ENCODE results near the gene LAMB4. TPM values are rescaled to one million over a fixed set of nuclear protein-coding genes. Genes with fewer than 3 reads are reported as not detected.

Gene LAMB4
- total and polyA plus RNA-seq, 2 of the 8 experiments (the other 6 are each of a cell fraction or from before 2014, with no cell fraction given): not detected

- TF ChIP-seq, protein P1, sequence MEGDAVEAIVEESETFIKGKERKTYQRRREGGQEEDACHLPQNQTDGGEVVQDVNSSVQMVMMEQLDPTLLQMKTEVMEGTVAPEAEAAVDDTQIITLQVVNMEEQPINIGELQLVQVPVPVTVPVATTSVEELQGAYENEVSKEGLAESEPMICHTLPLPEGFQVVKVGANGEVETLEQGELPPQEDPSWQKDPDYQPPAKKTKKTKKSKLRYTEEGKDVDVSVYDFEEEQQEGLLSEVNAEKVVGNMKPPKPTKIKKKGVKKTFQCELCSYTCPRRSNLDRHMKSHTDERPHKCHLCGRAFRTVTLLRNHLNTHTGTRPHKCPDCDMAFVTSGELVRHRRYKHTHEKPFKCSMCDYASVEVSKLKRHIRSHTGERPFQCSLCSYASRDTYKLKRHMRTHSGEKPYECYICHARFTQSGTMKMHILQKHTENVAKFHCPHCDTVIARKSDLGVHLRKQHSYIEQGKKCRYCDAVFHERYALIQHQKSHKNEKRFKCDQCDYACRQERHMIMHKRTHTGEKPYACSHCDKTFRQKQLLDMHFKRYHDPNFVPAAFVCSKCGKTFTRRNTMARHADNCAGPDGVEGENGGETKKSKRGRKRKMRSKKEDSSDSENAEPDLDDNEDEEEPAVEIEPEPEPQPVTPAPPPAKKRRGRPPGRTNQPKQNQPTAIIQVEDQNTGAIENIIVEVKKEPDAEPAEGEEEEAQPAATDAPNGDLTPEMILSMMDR (IDR thresholded peaks at IDR 0.05; ENCODE audit: control extremely low read depth in 1 of 3, insufficient read depth in 1 of 3, low read depth in 1 of 3, low read length in 3 of 3): no peak
- no peak for TF ChIP-seq RAD21 (IDR thresholded peaks at IDR 0.05 in 1 of 2, conservative IDR thresholded peaks at IDR 0.05 in 1 of 2; ENCODE audit: low read depth in 2 of 2, low read length in 2 of 2)
Measured at GRCh38 chr7:108101759-108102158, 28.4 kb downstream of the LAMB4 start (continued).

Measured in H1 (cell line).